Thoracic aorta (tissue), 2 donors: ENCODE measurements around the gene SKP2. TPM values are rescaled to one million over a fixed set of nuclear protein-coding genes. Genes with fewer than 3 reads are reported as not detected.

ENCODE experiments used
- ATAC-seq: fragments of 150-250 bp; one replicate; pipeline ENCODE4 v1.8.0; 2017; ENCODE audit warnings: low read depth; ENCODE audit not compliant: insufficient number of reproducible peaks, low FRiP score
- DNase-seq: peaks from one replicate; pipeline ENCODE4 v3.0.0-alpha.2; 2020; ENCODE audit warnings: low spot score
- H3K27ac ChIP-seq, 2 donors: fragments of 200-600 bp; sonication (generic); 1 replicate in 1 of 2; 2 replicates in 1 of 2; pipeline ENCODE4 v1.5.1; 2016; ENCODE audit warnings: mild to moderate bottlenecking in 2 of 2, moderate library complexity in 2 of 2
- H3K27me3 ChIP-seq: fragments of 200-600 bp; sonication (generic); replicated peaks from 2 replicates; pipeline ENCODE4 v1.6.0; 2016; ENCODE audit warnings: mild to moderate bottlenecking; ENCODE audit not compliant: insufficient read depth
- H3K36me3 ChIP-seq: fragments of 200-600 bp; sonication (generic); one replicate; pipeline ENCODE4 v1.5.1; 2016
- H3K4me1 ChIP-seq, 2 donors: fragments of 200-600 bp; sonication (generic); 1 replicate in 1 of 2; 2 replicates in 1 of 2; pipeline versions ENCODE4 v1.5.1 to v1.6.0; 2016; ENCODE audit warnings: low read depth in 2 of 2, mild to moderate bottlenecking in 1 of 2; ENCODE audit not compliant: control insufficient read depth in 1 of 2
- H3K4me3 ChIP-seq: fragments of 200-600 bp; sonication (generic); 2 replicates; pipeline ENCODE4 v1.5.1; 2016; ENCODE audit warnings: mild to moderate bottlenecking
- H3K9me3 ChIP-seq: fragments of 200-600 bp; sonication (generic); 2 replicates; pipeline ENCODE4 v1.5.1; 2016
- total RNA-seq, 2 donors: library from RNA; depleted of rRNA; stranded (reverse); fragments of >200 nt; gene quantifications; one replicate each; pipeline versions ENCODE4 v1.1.0 to v1.2.3, GENCODE V29; 2016
- TF ChIP-seq, protein P1 (sequence below): fragments of 200-600 bp; sonication (generic); IDR thresholded peaks from one replicate; pipeline ENCODE4 v1.5.1; 2019; ENCODE audit warnings: antibody characterized with exemption

SKP2 gene
- total RNA-seq, 2 donors from 2014 or later = 6.4 to 7.8 TPM

DNA sequence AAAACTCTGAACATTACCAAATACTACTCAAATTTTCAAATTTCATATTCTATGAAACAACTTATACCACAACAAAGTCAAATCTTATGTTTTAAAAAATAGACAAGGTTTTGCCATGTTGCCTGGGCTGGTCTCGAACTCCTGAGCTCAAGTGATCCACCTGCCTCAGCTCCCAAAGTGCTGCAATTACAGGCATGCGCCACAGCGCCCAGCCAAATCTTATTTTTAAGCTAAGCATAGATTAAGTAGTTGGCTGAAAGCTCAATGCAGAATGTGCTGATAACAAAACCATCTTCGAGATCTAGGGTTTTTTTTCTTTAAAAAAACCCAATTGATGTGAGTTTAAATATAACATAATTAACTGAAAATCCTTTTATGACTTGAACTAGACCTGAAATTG, 6.6 kb upstream of the SKP2 start:
- Histone ChIP-seq H3K27me3 (no peaks in the 10 kb centered on the region), H3K36me3 (peaks cover under 1% of the 10 kb centered on the region), H3K27ac (no peak overlapping the region), H3K9me3 (no peaks in the 10 kb centered on the region), H3K4me3 (no peak overlapping the region), H3K4me1 (peaks cover 0 to 3% of the 10 kb centered on the region in 2 donors)
- DNase-seq (no peak), ATAC-seq (no peak)
- TF ChIP-seq, protein P1, sequence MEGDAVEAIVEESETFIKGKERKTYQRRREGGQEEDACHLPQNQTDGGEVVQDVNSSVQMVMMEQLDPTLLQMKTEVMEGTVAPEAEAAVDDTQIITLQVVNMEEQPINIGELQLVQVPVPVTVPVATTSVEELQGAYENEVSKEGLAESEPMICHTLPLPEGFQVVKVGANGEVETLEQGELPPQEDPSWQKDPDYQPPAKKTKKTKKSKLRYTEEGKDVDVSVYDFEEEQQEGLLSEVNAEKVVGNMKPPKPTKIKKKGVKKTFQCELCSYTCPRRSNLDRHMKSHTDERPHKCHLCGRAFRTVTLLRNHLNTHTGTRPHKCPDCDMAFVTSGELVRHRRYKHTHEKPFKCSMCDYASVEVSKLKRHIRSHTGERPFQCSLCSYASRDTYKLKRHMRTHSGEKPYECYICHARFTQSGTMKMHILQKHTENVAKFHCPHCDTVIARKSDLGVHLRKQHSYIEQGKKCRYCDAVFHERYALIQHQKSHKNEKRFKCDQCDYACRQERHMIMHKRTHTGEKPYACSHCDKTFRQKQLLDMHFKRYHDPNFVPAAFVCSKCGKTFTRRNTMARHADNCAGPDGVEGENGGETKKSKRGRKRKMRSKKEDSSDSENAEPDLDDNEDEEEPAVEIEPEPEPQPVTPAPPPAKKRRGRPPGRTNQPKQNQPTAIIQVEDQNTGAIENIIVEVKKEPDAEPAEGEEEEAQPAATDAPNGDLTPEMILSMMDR = no peak

DNA sequence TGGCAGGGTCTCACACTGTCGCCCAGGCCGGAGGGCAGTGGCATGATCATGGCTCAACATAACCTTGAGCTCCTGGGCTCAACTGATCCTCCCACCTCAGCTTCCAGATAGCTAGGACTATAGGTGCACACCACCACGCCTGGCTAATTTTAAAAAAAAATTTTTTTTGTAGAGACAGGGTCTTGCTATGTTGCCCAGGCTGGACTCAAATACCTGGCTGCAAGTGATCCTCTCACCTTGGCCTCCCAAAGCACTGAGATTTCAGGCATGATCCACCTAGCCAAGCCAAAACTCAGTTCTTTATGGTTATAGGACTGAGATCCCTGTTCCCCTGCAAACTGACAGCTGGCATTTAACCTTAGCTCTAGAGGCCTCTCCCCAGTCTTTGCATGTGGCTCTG, 5.5 kb upstream of the SKP2 start:
- ATAC-seq (no peak), DNase-seq (no peak)
- H3K4me3 ChIP-seq = no peak overlapping the region
- no peaks in the 10 kb centered on the region for H3K36me3 ChIP-seq
- TF ChIP-seq, protein P1 = no peak
- peaks cover 0 to 10% of the 10 kb centered on the region in 2 donors for H3K4me1 ChIP-seq
- no peak overlapping the region for H3K27ac ChIP-seq
- H3K9me3 ChIP-seq = no peaks in the 10 kb centered on the region
- no peaks in the 10 kb centered on the region for H3K27me3 ChIP-seq

DNA sequence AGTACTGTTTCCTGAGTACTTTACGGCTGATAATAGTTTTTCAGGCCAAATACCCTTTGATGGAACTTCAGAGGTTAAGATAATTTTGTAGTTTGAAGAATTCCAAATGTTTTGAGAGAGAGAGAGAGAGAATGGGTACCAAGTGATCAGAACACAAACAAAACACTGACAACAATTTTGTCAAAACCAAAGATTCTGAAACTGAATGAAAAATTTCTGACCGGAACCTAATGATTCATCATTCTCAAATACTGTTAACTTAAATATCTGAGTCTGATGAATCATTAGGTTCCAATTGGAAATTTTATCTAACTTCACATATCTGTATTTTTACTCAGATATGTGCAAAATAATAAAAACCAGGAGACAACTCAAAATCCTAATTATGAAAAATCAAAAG, 4.2 kb upstream of the SKP2 start:
- H3K4me3 ChIP-seq = no peak overlapping the region
- ATAC-seq (no peak), DNase-seq (no peak)
- TF ChIP-seq, protein P1 = no peak
- H3K27me3 ChIP-seq = no peaks in the 10 kb centered on the region
- H3K9me3 ChIP-seq = no peaks in the 10 kb centered on the region
- H3K36me3 ChIP-seq = no peaks in the 10 kb centered on the region
- H3K4me1 ChIP-seq = peaks cover under 1 to 12% of the 10 kb centered on the region in 2 donors
- H3K27ac ChIP-seq = no peak overlapping the region

DNA sequence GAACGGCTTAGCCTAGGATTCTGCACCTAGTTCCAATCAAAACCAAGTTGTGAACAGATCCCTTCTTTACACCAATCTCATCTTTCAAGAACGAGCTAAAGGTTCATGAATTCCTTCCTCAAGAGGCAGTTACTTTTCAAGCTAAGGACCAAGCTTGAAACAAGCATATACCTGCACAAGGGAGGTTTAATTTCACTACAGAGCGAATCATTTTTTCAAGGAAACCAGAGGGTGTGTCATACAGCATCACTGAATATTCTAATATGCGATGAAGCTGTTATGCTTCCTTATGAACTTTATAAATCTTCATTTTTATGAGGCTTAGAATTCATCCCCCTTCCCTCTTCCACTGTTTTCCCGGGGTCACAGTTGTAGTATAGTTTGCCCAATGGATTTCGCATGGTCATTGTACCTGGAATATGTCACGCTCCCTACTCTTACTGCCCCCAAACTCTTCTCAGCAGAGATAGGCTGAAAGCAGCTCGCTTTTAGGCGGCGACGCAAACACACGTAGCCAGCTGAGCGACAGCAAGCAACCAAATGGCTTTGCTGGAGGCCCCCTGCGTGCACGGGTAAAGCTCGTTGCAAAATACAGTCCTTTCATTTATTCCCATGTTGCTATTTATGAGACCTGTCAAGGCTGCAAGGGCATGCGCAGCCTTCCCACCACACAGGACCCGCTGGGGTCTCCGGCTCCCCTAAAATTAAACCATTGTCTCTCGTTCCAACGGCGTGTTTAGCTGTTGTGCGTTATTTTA, 1.1 kb upstream of the SKP2 start:
- H3K9me3 ChIP-seq = no peaks in the 10 kb centered on the region
- no peak for DNase-seq
- peaks cover 5 to 30% of the 10 kb centered on the region in 2 donors for H3K4me1 ChIP-seq
- no peaks in the 10 kb centered on the region for H3K36me3 ChIP-seq
- H3K27ac ChIP-seq = peak overlapping the region; percentile 75 to 82
- H3K27me3 ChIP-seq = no peaks in the 10 kb centered on the region
- H3K4me3 ChIP-seq = peak overlapping the region; percentile 90
- no peak for ATAC-seq
- TF ChIP-seq, protein P1 = no peak

DNA sequence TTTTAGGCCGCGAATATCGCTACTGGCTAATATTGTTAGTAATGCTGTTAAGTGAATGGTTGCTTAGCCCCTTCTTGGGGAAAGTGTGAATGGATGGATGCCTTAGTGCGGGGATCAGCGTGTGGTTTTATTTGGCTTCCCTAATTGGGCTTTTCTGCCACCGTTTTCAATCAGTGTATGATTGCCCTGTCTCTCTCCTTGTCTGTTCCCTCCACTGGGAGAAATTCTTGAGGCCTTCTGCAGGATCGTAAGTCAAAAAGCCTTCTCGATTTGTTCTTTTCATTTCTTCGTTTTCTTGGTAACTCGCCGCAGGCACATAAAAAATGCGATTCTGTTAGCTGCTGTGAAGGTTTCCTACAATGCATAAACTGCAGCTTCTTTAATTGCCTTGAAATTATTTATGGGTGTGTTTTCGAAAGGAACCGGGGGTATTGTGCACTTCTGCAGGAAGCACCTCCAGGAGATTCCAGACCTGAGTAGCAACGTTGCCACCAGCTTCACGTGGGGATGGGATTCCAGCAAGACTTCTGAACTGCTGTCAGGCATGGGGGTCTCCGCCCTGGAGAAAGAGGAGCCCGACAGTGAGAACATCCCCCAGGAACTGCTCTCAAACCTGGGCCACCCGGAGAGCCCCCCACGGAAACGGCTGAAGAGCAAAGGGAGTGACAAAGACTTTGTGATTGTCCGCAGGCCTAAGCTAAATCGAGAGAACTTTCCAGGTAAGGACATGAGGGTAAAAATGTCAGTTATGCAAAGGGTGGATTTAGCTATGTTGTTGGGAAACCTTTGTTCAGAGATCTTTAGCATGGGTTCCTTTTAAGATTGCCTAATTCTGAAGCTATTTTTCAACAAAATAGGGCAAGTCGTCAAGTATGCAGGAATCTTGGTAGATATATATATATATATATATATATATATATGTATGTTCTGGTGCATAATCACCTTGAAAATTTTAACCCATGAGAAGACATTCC, 700 bp downstream of the SKP2 start:
- TF ChIP-seq, protein P1 = no peak

More for the DNA sequence above, 700 bp downstream of the SKP2 start:
- ATAC-seq (no peak), DNase-seq (no peak)
- Histone ChIP-seq H3K27me3 (no peaks in the 10 kb centered on the region), H3K4me1 (peaks cover 5 to 37% of the 10 kb centered on the region in 2 donors), H3K27ac (peak overlapping the region in 1 of 2 donors; percentile 82), H3K9me3 (no peaks in the 10 kb centered on the region), H3K4me3 (peak overlapping the region; percentile 90), H3K36me3 (no peaks in the 10 kb centered on the region)
